Mucosa of stomach (tissue), 1 donor: ENCODE measurements around the gene GSTM4.

ENCODE experiments used
- H3K27me3 ChIP-seq: one replicate; pipeline ENCODE4 v1.7.0; 2013; ENCODE audit warnings: mild to moderate bottlenecking, low read length; ENCODE audit not compliant: control insufficient read depth, insufficient read depth
- H3K36me3 ChIP-seq: one replicate; pipeline ENCODE4 v1.7.0; 2013; ENCODE audit warnings: low read length; ENCODE audit not compliant: control insufficient read depth, insufficient read depth
- H3K4me1 ChIP-seq: one replicate; pipeline ENCODE4 v1.7.0; 2013; ENCODE audit warnings: mild to moderate bottlenecking, low read length; ENCODE audit not compliant: control insufficient read depth, insufficient read depth
- H3K4me3 ChIP-seq: one replicate; pipeline ENCODE4 v1.7.0; 2013; ENCODE audit warnings: low read length
- H3K9ac ChIP-seq: one replicate; pipeline ENCODE4 v1.7.0; 2013; ENCODE audit warnings: mild to moderate bottlenecking, low read length, moderate library complexity
- H3K9me3 ChIP-seq: one replicate; pipeline ENCODE4 v1.7.0; 2013; ENCODE audit warnings: mild to moderate bottlenecking, low read length, moderate library complexity; ENCODE audit not compliant: control insufficient read depth
- donor health status: Pancreatic carcinoma.

The GSTM4 gene

GRCh38 chr1:109620401-109620791 lies 35.5 kb upstream of the GSTM4 start:
- Histone ChIP-seq H3K27me3 (no peaks in the 10 kb centered on the region), H3K4me1 (peaks cover 47% of the 10 kb centered on the region), H3K9me3 (no peaks in the 10 kb centered on the region), H3K36me3 (no peaks in the 10 kb centered on the region), H3K4me3 (peak overlapping the region; percentile 60), H3K9ac (peak overlapping the region; percentile 72)

GRCh38 chr1:109620841-109621286 lies 35.0 kb upstream of the GSTM4 start:
- H3K36me3 ChIP-seq, result no peaks in the 10 kb centered on the region
- H3K4me1 ChIP-seq, result peaks cover 47% of the 10 kb centered on the region
- H3K4me3 ChIP-seq, result peak overlapping the region; percentile 60
- no peaks in the 10 kb centered on the region for H3K9me3 ChIP-seq
- peak overlapping the region; percentile 72 for H3K9ac ChIP-seq
- H3K27me3 ChIP-seq, result no peaks in the 10 kb centered on the region

GRCh38 chr1:109621379-109622136 lies 34.3 kb upstream of the GSTM4 start:
- Histone ChIP-seq H3K36me3 (no peaks in the 10 kb centered on the region), H3K9me3 (no peaks in the 10 kb centered on the region), H3K4me3 (peak overlapping the region; percentile 60), H3K27me3 (no peaks in the 10 kb centered on the region), H3K4me1 (peaks cover 47% of the 10 kb centered on the region), H3K9ac (peak overlapping the region; percentile 72)

GRCh38 chr1:109622137-109622892 lies 33.6 kb upstream of the GSTM4 start:
- H3K9me3 ChIP-seq, result no peaks in the 10 kb centered on the region
- H3K4me1 ChIP-seq, result peaks cover 43% of the 10 kb centered on the region
- no peaks in the 10 kb centered on the region for H3K27me3 ChIP-seq
- H3K4me3 ChIP-seq, result no peak overlapping the region
- H3K36me3 ChIP-seq, result no peaks in the 10 kb centered on the region
- H3K9ac ChIP-seq, result peak overlapping the region; percentile 72

GRCh38 chr1:109622895-109623294 lies 33.0 kb upstream of the GSTM4 start:
- H3K4me1 ChIP-seq, result peaks cover 38% of the 10 kb centered on the region
- no peak overlapping the region for H3K9ac ChIP-seq
- no peaks in the 10 kb centered on the region for H3K36me3 ChIP-seq
- H3K9me3 ChIP-seq, result no peaks in the 10 kb centered on the region
- H3K27me3 ChIP-seq, result no peaks in the 10 kb centered on the region
- H3K4me3 ChIP-seq, result no peak overlapping the region

GRCh38 chr1:109623601-109624161 lies 32.2 kb upstream of the GSTM4 start:
- no peak overlapping the region for H3K9ac ChIP-seq
- no peaks in the 10 kb centered on the region for H3K27me3 ChIP-seq
- H3K4me1 ChIP-seq, result peaks cover 33% of the 10 kb centered on the region
- peaks cover 5% of the 10 kb centered on the region for H3K36me3 ChIP-seq
- no peak overlapping the region for H3K4me3 ChIP-seq
- H3K9me3 ChIP-seq, result no peaks in the 10 kb centered on the region

- Histone ChIP-seq H3K9ac (no peak overlapping the region), H3K4me3 (no peak overlapping the region), H3K27me3 (no peaks in the 10 kb centered on the region), H3K9me3 (no peaks in the 10 kb centered on the region), H3K4me1 (peaks cover 26% of the 10 kb centered on the region), H3K36me3 (peaks cover 12% of the 10 kb centered on the region)
Measured at GRCh38 chr1:109624201-109625010, 31.5 kb upstream of the GSTM4 start.

GRCh38 chr1:109625176-109625575 lies 30.7 kb upstream of the GSTM4 start:
- Histone ChIP-seq H3K4me1 (peaks cover 25% of the 10 kb centered on the region), H3K36me3 (peaks cover 20% of the 10 kb centered on the region), H3K9me3 (no peaks in the 10 kb centered on the region), H3K4me3 (no peak overlapping the region), H3K9ac (no peak overlapping the region), H3K27me3 (no peaks in the 10 kb centered on the region)

GRCh38 chr1:109625601-109626560 lies 30.0 kb upstream of the GSTM4 start:
- Histone ChIP-seq H3K9me3 (no peaks in the 10 kb centered on the region), H3K27me3 (no peaks in the 10 kb centered on the region), H3K9ac (no peak overlapping the region), H3K4me3 (no peak overlapping the region), H3K36me3 (peaks cover 23% of the 10 kb centered on the region), H3K4me1 (peaks cover 25% of the 10 kb centered on the region)

GRCh38 chr1:109626682-109627408 lies 29.1 kb upstream of the GSTM4 start:
- Histone ChIP-seq H3K4me3 (no peak overlapping the region), H3K9me3 (no peaks in the 10 kb centered on the region), H3K27me3 (no peaks in the 10 kb centered on the region), H3K9ac (no peak overlapping the region), H3K36me3 (peaks cover 27% of the 10 kb centered on the region), H3K4me1 (peaks cover 20% of the 10 kb centered on the region)
